ENCODE data around the gene PRR7.

Gene PRR7

GRCh38 chr5:177486256-177486655 is 39.6 kb downstream of the PRR7 start:
- no peak for DNase-seq

DNA sequence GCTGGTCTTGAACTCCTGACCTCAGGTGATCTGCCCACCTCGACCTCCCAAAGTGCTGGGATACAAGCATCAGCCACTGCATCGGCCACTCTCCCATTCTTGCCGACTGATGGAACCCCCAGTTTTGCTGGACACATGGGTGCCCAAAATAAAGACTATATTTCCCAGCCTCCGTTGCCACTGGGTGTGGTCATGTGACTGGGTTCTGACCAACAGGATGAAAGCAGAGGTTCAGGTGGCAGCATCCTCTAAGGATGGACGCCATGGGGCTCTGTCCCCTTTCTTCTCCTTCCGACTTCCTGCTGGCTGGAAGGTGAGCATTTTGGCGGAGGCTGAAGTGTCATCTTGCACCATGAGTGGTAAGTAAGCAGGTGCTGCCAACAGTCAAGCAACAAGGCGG is 40.5 kb downstream of the PRR7 start:
- DNase-seq, result no peak

- DNase-seq, result no peak
These were observed 41.4 kb downstream of the PRR7 start for GRCh38 chr5:177487975-177488374.

DNA sequence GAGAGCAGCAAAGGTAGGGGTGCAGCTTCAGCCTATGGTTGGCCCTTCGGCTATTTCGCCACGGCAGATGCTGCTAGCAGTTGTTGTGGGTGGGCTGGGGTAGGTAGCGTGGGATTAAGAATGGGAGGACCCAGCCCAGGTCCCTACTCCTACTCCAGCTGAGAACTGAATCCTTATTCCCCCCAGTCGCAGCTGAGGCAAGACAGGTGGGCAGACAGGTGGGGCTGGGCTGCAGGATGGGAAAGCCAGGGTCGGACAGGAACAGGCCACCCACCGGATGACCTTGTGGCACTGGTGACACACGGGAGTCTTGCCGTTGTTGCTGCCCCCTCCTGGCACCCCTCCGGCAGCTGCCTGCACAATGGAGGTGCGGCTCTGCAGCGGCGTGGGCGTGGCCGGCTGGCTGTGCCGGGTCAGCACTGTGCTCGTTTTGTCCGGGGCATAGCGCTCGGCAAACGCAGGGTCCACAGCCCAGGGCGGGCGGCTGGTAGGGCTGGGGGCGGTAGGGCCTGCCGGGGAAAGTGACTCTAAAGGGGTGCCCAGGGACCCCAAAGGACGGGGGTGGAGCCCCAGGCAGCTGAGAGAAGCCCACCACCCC is 42.6 kb downstream of the PRR7 start:
- DNase-seq, result no peak

- no peak for DNase-seq
These were observed 43.8 kb downstream of the PRR7 start for GRCh38 chr5:177490311-177490991.

GRCh38 chr5:177490992-177491391 is 44.4 kb downstream of the PRR7 start:
- DNase-seq, result no peak

DNA sequence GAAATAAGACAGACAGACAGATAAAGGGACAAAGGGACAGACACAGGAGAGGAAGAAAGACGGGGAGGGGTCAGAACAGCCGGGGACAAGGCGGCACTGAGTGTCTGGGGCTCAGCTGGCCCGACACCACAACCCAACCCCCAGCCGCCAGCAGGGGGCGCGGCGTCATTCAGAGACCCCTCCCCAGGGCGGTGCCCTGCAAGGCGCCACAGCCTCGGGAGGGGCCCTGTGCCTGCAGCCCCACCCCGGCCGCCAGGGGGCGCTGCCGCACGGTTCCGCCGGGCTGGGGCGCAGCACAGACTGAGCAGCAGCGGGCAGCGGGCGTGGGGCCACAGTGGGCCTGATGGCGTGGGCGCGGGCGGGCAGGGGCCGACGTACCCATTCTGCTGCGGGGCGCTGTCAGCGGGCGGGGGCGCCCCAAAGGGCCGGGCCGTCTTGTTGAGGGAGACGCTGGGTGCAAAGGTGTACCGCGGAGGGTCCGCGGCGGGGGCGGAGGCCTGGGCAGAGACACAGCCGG is 44.9 kb downstream of the PRR7 start:
- peak in 1 of 2 donors; percentile 15 for DNase-seq

GRCh38 chr5:177491983-177492746 is 45.6 kb downstream of the PRR7 start:
- DNase-seq, result no peak

GRCh38 chr5:177492841-177493240 is 46.2 kb downstream of the PRR7 start:
- no peak for DNase-seq

GRCh38 chr5:177493795-177494345 is 47.3 kb downstream of the PRR7 start:
- DNase-seq, result peak in 1 of 2 donors; percentile 25

GRCh38 chr5:177494346-177495195 is 48.0 kb downstream of the PRR7 start:
- peak; percentile 90 to 91 for DNase-seq

- peak; percentile 50 to 75 for DNase-seq
These were observed 48.8 kb downstream of the PRR7 start for GRCh38 chr5:177495243-177496060.

DNA sequence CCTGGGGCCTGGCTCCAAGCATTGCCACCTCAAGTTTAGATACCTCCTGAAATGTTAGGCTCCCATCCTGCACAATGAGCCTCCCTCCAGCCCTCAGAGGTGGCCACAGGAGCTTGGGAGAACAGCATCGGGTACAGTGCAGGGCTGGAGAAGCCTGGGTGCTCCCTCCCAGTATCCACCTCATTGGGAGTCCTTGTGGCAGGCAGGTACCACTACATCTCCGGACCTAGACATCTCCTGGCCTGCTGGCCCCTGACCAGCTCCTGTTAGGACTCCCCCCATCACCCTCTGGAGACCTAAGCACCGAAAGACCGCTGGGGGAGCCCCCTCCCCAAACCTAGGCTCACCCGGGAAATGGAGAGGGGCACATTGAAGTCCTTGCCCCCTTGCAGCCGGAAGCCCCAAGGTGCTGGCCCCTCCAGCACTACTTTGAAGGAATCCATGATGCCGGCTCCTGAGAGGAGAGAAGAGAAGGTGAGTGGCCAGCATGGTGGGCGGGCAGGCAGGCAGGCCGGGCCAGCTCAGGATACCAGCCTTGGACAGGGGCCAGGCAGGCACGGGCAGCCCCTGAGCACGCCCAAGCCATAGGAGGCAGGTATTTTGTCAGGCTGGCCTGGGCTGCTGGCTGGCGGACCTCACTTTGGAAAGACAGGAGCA is 49.6 kb downstream of the PRR7 start:
- DNase-seq, result no peak

- peak in 1 of 2 donors; percentile 53 for DNase-seq
These were observed 50.2 kb downstream of the PRR7 start for GRCh38 chr5:177496727-177497291.

- peak; percentile 98 for DNase-seq
These were observed 50.8 kb downstream of the PRR7 start, which contains the start of gene PDLIM7 for GRCh38 chr5:177497292-177498012. PDLIM7 (minus strand) TSS chr5:177497604; CDS start chr5:177496512, 1,092 bp downstream.

DNA sequence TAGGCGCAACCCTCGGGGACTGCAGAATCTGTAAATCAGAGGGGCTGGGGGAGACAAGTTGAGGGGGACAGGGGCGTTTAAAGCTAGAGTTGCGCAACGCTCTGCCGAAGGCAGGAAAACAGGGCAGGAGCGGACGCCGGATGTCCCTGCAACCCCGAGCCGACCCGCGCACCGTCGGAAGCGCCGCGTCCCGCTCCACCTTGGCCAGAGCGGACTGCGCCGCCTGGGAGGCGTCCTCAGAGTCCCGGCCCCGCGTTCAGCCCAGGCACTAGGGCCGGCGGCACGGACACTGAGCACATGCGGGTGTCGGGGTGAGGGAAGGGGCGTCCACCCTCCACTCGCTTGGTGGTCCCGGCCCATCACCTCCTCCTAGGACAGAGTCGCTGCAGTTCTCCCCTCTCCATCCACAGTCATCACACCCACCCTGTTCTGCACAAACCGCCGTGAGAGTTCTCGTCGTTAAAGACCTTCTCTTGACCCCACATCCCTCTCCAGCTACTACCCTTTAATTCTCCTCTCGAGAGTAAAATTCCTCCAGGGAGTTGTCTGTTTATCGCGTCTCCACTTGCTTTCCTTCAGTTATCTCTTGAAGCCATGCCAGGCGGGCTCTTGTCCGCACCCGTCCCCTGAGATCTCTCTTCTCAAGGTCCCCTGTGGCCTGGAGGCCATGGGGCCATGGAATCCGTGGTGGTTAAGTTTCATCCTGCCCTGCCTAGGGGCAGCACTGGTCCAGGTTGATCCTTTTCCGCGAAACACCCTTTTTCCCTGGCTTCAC is 51.6 kb downstream of the PRR7 start:
- no peak for DNase-seq

DNA sequence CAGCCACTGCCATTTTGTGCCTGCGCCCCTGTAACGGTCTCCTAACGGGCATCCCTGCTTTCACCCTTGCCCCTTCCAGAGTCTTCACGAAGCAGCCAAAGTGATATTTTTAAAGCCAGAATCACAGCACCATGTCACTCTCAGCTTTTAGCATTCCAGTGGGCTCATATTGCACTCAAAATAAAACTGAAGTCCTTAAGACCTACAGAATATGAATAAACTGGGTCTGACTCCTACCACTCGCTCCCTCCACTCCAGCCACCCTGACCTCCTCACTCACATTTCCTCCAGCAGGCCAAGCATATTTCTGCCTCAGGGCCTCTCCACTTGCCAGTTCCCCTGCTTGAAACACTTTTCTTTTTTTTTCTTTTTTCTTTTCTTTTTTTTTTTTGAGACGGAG is 53.2 kb downstream of the PRR7 start:
- DNase-seq, result no peak

- peak; percentile 76 to 87 for DNase-seq
These were observed 54.3 kb downstream of the PRR7 start for GRCh38 chr5:177500685-177501522.
